ENCODE data around the gene GPN2.

Gene GPN2

DNA sequence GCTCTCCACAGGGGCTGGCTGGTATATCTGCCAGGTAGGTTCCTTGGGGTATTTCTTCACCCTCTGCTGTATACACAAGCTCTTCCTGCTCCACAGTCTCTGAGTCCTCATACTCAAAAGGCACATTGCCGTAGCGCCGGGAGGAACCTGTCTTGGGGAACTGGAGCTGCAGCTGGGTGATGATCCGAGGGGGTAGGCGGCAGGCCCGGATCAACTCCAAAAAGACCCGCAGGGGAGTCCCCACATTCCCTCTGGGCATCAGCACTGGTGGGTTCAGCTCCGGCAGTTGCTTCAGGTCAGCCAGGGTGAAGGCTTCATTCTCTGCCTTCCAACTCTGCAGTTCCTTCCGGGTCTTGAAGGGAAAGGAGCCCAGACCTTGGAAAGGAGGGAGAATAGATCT, 7.3 kb upstream of the GPN2 start:
- Histone ChIP-seq H3K27ac (ENCODE audit: low read depth, low read length) (no peak overlapping the region), H4K12ac (ENCODE audit: low read depth, low read length) (no peak overlapping the region), H3K27me3 (ENCODE audit: insufficient read depth, low read length) (no peaks in the 10 kb centered on the region), H3K4me1 (ENCODE audit: control insufficient read depth in 1 of 2, insufficient read depth in 2 of 2, low read length in 2 of 2) (peaks cover 0 to 5% of the 10 kb centered on the region in 2 experiments), H3K79me2 (ENCODE audit: control insufficient read depth, insufficient read depth, low read length, poor library complexity) (peaks cover 2% of the 10 kb centered on the region), H3K18ac (ENCODE audit: low read length) (no peak overlapping the region), H3K79me1 (ENCODE audit: low read length) (peaks cover 5% of the 10 kb centered on the region), H2BK5ac (ENCODE audit: low read depth, low read length, poor library complexity) (no peak overlapping the region), H3K14ac (ENCODE audit: low read length) (no peak overlapping the region), H3K9ac (ENCODE audit: low read length) (no peak overlapping the region), H4K91ac (ENCODE audit: low read depth, low read length) (no peak overlapping the region), H2BK12ac (ENCODE audit: low read length) (no peak overlapping the region), H3K36me3 (ENCODE audit: control insufficient read depth in 1 of 2, insufficient read depth in 2 of 2, low read length in 2 of 2) (peaks cover 23 to 36% of the 10 kb centered on the region in 2 experiments), H3K9me3 (ENCODE audit: insufficient read depth, low read depth, low read length) (no peaks in the 10 kb centered on the region), H3K4me2 (ENCODE audit: low read length) (no peak overlapping the region), H4K8ac (ENCODE audit: low read depth, low read length) (no peak overlapping the region), H2BK120ac (ENCODE audit: insufficient read depth, low read length, poor library complexity) (no peak overlapping the region), H3K23ac (ENCODE audit: low read length) (no peak overlapping the region), H3K4me3 (ENCODE audit: low read depth, low read length) (no peak overlapping the region), H2AK5ac (ENCODE audit: low read length) (no peak overlapping the region), H2AFZ (ENCODE audit: insufficient read depth, low read length, poor library complexity) (no peak overlapping the region), H3K4ac (ENCODE audit: low read depth, low read length) (no peak overlapping the region)
- no CpG with 5 or more reads among the region's 9 CpGs for WGBS (ENCODE audit: extremely low coverage, insufficient coverage, insufficient read length)
- DNase-seq, result no peak

- Histone ChIP-seq H3K4ac (ENCODE audit: low read depth, low read length) (no peak overlapping the region), H3K27ac (ENCODE audit: low read depth, low read length) (no peak overlapping the region), H3K9ac (ENCODE audit: low read length) (no peak overlapping the region), H3K79me2 (ENCODE audit: control insufficient read depth, insufficient read depth, low read length, poor library complexity) (peaks cover 10% of the 10 kb centered on the region), H3K4me1 (ENCODE audit: control insufficient read depth in 1 of 2, insufficient read depth in 2 of 2, low read length in 2 of 2) (peaks cover 9 to 10% of the 10 kb centered on the region in 2 experiments), H3K14ac (ENCODE audit: low read length) (no peak overlapping the region), H3K18ac (ENCODE audit: low read length) (peak overlapping the region; percentile 16), H3K4me3 (ENCODE audit: low read depth, low read length) (no peak overlapping the region), H2BK5ac (ENCODE audit: low read depth, low read length, poor library complexity) (no peak overlapping the region), H4K12ac (ENCODE audit: low read depth, low read length) (no peak overlapping the region), H3K27me3 (ENCODE audit: insufficient read depth, low read length) (no peaks in the 10 kb centered on the region), H4K8ac (ENCODE audit: low read depth, low read length) (no peak overlapping the region), H2BK12ac (ENCODE audit: low read length) (no peak overlapping the region), H3K23ac (ENCODE audit: low read length) (no peak overlapping the region), H3K9me3 (ENCODE audit: insufficient read depth, low read depth, low read length) (no peaks in the 10 kb centered on the region), H3K79me1 (ENCODE audit: low read length) (peaks cover 9% of the 10 kb centered on the region), H3K4me2 (ENCODE audit: low read length) (no peak overlapping the region), H2BK120ac (ENCODE audit: insufficient read depth, low read length, poor library complexity) (no peak overlapping the region), H3K36me3 (ENCODE audit: control insufficient read depth in 1 of 2, insufficient read depth in 2 of 2, low read length in 2 of 2) (peaks cover 32 to 44% of the 10 kb centered on the region in 2 experiments), H2AFZ (ENCODE audit: insufficient read depth, low read length, poor library complexity) (no peak overlapping the region), H4K91ac (ENCODE audit: low read depth, low read length) (no peak overlapping the region), H2AK5ac (ENCODE audit: low read length) (no peak overlapping the region)
- no CpG with 5 or more reads among the region's 13 CpGs for WGBS (ENCODE audit: extremely low coverage, insufficient coverage, insufficient read length)
- peak; percentile 98 to 99 for DNase-seq
These were observed 4.2 kb upstream of the GPN2 start for GRCh38 chr1:26894263-26894662.

- H3K9ac ChIP-seq (ENCODE audit: low read length), result peak overlapping the region; percentile 65
- DNase-seq, result no peak
- peaks cover 38 to 54% of the 10 kb centered on the region in 2 experiments for H3K36me3 ChIP-seq (ENCODE audit: control insufficient read depth in 1 of 2, insufficient read depth in 2 of 2, low read length in 2 of 2)
These were observed 349 bp upstream of the GPN2 start for GRCh38 chr1:26890467-26890796.

DNA sequence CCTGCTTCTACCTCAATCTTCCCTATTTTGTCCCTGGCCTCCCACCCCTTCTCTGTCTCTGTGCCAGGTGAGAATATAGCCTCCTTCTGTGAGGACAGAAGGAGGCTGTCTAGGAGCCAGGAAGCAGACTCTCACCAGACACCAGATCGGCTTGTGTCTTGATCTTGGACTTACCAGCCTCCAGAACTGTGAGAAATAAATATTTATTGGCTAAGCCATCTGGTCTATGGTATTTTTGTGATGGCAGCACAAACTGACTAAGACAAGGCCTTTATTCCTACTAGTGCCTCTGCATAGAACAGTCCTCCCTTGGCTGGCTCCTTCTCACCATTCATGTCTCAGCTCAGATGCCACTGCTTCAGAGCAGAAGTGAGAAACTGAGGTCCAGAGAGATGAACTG, 1.9 kb downstream of the GPN2 start:
- Histone ChIP-seq H3K27ac (ENCODE audit: low read depth, low read length) (no peak overlapping the region), H3K79me1 (ENCODE audit: low read length) (peaks cover 9% of the 10 kb centered on the region), H3K4ac (ENCODE audit: low read depth, low read length) (no peak overlapping the region), H3K27me3 (ENCODE audit: insufficient read depth, low read length) (no peaks in the 10 kb centered on the region), H4K12ac (ENCODE audit: low read depth, low read length) (no peak overlapping the region), H3K79me2 (ENCODE audit: control insufficient read depth, insufficient read depth, low read length, poor library complexity) (peaks cover 10% of the 10 kb centered on the region), H2AFZ (ENCODE audit: insufficient read depth, low read length, poor library complexity) (no peak overlapping the region), H3K36me3 (ENCODE audit: control insufficient read depth in 1 of 2, insufficient read depth in 2 of 2, low read length in 2 of 2) (peaks cover 47 to 58% of the 10 kb centered on the region in 2 experiments), H3K14ac (ENCODE audit: low read length) (no peak overlapping the region), H3K9ac (ENCODE audit: low read length) (no peak overlapping the region), H3K23ac (ENCODE audit: low read length) (no peak overlapping the region), H2BK5ac (ENCODE audit: low read depth, low read length, poor library complexity) (no peak overlapping the region), H3K4me2 (ENCODE audit: low read length) (no peak overlapping the region), H3K18ac (ENCODE audit: low read length) (no peak overlapping the region), H3K9me3 (ENCODE audit: insufficient read depth, low read depth, low read length) (peaks cover 2% of the 10 kb centered on the region), H2AK5ac (ENCODE audit: low read length) (no peak overlapping the region), H3K4me3 (ENCODE audit: low read depth, low read length) (no peak overlapping the region), H3K4me1 (ENCODE audit: control insufficient read depth in 1 of 2, insufficient read depth in 2 of 2, low read length in 2 of 2) (peaks cover 7 to 9% of the 10 kb centered on the region in 2 experiments), H2BK120ac (ENCODE audit: insufficient read depth, low read length, poor library complexity) (no peak overlapping the region), H4K91ac (ENCODE audit: low read depth, low read length) (no peak overlapping the region), H4K8ac (ENCODE audit: low read depth, low read length) (no peak overlapping the region), H2BK12ac (ENCODE audit: low read length) (no peak overlapping the region)
- no peak for DNase-seq
- WGBS (ENCODE audit: extremely low coverage, insufficient coverage, insufficient read length), result no CpG with 5 or more reads among the region's 1 CpG

More at GRCh38 chr1:26890467-26890796, 349 bp upstream of the GPN2 start:
- Histone ChIP-seq H3K4me2 (ENCODE audit: low read length) (peak overlapping the region; percentile 96), H4K8ac (ENCODE audit: low read depth, low read length) (peak overlapping the region; percentile 99), H2BK120ac (ENCODE audit: insufficient read depth, low read length, poor library complexity) (peak overlapping the region; percentile 61), H4K91ac (ENCODE audit: low read depth, low read length) (peak overlapping the region; percentile 93), H4K12ac (ENCODE audit: low read depth, low read length) (peak overlapping the region; percentile 97), H3K27me3 (ENCODE audit: insufficient read depth, low read length) (no peaks in the 10 kb centered on the region), H3K14ac (ENCODE audit: low read length) (peak overlapping the region; percentile 68), H3K27ac (ENCODE audit: low read depth, low read length) (no peak overlapping the region), H2AFZ (ENCODE audit: insufficient read depth, low read length, poor library complexity) (peak overlapping the region; percentile 84), H3K79me2 (ENCODE audit: control insufficient read depth, insufficient read depth, low read length, poor library complexity) (peaks cover 10% of the 10 kb centered on the region), H3K18ac (ENCODE audit: low read length) (peak overlapping the region; percentile 73), H2AK5ac (ENCODE audit: low read length) (peak overlapping the region; percentile 85), H3K4me3 (ENCODE audit: low read depth, low read length) (peak overlapping the region; percentile 60), H2BK5ac (ENCODE audit: low read depth, low read length, poor library complexity) (peak overlapping the region; percentile 72), H2BK12ac (ENCODE audit: low read length) (peak overlapping the region; percentile 27), H3K79me1 (ENCODE audit: low read length) (peaks cover 9% of the 10 kb centered on the region), H3K23ac (ENCODE audit: low read length) (no peak overlapping the region), H3K9me3 (ENCODE audit: insufficient read depth, low read depth, low read length) (peaks cover 2% of the 10 kb centered on the region), H3K4me1 (ENCODE audit: control insufficient read depth in 1 of 2, insufficient read depth in 2 of 2, low read length in 2 of 2) (peaks cover 7 to 9% of the 10 kb centered on the region in 2 experiments), H3K4ac (ENCODE audit: low read depth, low read length) (peak overlapping the region; percentile 49)
- no CpG with 5 or more reads among the region's 12 CpGs for WGBS (ENCODE audit: extremely low coverage, insufficient coverage, insufficient read length)

Data from trophoblast cell (in vitro differentiated cells and primary cell).